ENCODE results near the gene THAP5. TPM values are rescaled to one million over a fixed set of nuclear protein-coding genes. Genes with fewer than 3 reads are reported as not detected.

Gene THAP5
- total RNA-seq, 1 experiment from 2014 or later: 19.5 TPM

DNA sequence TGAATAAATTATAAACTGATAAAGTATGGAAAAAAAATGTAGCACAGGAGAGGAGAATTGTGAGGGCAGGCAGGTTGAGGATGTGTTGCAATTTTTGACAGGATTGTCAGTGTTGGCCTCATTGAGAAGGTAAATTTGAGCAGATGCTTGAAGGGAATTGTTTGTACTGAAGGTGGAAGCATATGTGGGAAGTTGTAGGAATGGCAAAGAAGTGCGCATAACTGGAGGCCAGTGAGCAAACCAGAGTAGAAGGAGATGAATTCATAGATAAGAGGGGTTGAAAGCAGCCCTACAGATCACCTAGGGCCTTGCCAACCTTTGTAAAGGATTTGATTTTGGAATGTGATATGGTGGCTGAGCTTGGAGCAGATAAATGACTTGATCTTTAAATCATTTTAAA lies 6.6 kb upstream of the THAP5 start:
- Mint-ChIP-seq H3K36me3 (peaks cover 42% of the 10 kb centered on the region), H3K4me3 (no peak overlapping the region)
- CTCF ChIA-PET: no interaction called here

DNA sequence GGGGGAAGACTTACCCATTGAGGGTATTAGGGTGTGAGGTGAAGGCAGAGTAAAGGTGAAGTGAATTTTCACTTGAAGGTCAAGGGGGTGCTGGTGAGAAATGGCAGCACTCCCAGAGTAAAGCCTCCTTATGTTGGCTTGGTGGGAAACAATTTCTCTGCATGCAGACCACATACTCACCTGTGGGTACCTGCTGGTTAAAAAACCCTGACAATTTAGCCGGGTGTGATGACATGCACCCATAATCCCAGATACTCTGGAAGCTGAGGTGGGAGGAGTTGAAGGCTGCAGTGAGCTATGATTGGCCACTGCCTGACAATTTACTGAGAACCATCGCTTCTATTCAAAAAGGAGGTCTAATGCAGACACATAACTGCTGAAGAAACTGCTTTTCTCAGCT lies 5.7 kb upstream of the THAP5 start:
- Mint-ChIP-seq H3K27me3 (ENCODE audit: low read depth) (no peaks in the 10 kb centered on the region), H3K27ac (no peak overlapping the region; the same call in 1 of the 2 replicates), H3K9me3 (peaks cover 10% of the 10 kb centered on the region), H3K4me3 (no peak overlapping the region), H3K4me1 (peaks cover 9% of the 10 kb centered on the region), H3K36me3 (peaks cover 34% of the 10 kb centered on the region)
- peak; percentile 44 for ATAC-seq
- ChIA-PET POLR2A (no interaction called here), CTCF (interaction anchor here (0.9 kb wide), 1 partner anchor 48 kb away, joined by 3 read pairs; no protein-coding TSS in a partner anchor)
- DNase-seq (ENCODE audit: low spot score): no peak
- TF ChIP-seq NR1H2 (CRISPR knock-in tag; IDR thresholded peaks at IDR 0.05): no peak
- TF ChIP-seq, protein P1, sequence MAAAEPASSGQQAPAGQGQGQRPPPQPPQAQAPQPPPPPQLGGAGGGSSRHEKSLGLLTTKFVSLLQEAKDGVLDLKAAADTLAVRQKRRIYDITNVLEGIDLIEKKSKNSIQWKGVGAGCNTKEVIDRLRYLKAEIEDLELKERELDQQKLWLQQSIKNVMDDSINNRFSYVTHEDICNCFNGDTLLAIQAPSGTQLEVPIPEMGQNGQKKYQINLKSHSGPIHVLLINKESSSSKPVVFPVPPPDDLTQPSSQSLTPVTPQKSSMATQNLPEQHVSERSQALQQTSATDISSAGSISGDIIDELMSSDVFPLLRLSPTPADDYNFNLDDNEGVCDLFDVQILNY (CRISPR knock-in tag; IDR thresholded peaks at IDR 0.05): no peak
- TF ChIP-seq, protein P2, sequence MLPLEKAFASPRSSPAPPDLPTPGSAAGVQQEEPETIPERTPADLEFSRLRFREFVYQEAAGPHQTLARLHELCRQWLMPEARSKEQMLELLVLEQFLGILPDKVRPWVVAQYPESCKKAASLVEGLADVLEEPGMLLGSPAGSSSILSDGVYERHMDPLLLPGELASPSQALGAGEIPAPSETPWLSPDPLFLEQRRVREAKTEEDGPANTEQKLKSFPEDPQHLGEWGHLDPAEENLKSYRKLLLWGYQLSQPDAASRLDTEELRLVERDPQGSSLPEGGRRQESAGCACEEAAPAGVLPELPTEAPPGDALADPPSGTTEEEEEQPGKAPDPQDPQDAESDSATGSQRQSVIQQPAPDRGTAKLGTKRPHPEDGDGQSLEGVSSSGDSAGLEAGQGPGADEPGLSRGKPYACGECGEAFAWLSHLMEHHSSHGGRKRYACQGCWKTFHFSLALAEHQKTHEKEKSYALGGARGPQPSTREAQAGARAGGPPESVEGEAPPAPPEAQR (CRISPR knock-in tag; IDR thresholded peaks at IDR 0.05): no peak
- TF ChIP-seq, protein P3, sequence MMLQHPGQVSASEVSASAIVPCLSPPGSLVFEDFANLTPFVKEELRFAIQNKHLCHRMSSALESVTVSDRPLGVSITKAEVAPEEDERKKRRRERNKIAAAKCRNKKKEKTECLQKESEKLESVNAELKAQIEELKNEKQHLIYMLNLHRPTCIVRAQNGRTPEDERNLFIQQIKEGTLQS (CRISPR knock-in tag; conservative IDR thresholded peaks at IDR 0.05): no peak
- TF ChIP-seq, protein P4, sequence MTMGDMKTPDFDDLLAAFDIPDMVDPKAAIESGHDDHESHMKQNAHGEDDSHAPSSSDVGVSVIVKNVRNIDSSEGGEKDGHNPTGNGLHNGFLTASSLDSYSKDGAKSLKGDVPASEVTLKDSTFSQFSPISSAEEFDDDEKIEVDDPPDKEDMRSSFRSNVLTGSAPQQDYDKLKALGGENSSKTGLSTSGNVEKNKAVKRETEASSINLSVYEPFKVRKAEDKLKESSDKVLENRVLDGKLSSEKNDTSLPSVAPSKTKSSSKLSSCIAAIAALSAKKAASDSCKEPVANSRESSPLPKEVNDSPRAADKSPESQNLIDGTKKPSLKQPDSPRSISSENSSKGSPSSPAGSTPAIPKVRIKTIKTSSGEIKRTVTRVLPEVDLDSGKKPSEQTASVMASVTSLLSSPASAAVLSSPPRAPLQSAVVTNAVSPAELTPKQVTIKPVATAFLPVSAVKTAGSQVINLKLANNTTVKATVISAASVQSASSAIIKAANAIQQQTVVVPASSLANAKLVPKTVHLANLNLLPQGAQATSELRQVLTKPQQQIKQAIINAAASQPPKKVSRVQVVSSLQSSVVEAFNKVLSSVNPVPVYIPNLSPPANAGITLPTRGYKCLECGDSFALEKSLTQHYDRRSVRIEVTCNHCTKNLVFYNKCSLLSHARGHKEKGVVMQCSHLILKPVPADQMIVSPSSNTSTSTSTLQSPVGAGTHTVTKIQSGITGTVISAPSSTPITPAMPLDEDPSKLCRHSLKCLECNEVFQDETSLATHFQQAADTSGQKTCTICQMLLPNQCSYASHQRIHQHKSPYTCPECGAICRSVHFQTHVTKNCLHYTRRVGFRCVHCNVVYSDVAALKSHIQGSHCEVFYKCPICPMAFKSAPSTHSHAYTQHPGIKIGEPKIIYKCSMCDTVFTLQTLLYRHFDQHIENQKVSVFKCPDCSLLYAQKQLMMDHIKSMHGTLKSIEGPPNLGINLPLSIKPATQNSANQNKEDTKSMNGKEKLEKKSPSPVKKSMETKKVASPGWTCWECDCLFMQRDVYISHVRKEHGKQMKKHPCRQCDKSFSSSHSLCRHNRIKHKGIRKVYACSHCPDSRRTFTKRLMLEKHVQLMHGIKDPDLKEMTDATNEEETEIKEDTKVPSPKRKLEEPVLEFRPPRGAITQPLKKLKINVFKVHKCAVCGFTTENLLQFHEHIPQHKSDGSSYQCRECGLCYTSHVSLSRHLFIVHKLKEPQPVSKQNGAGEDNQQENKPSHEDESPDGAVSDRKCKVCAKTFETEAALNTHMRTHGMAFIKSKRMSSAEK (CRISPR knock-in tag; IDR thresholded peaks at IDR 0.05; ENCODE audit: borderline replicate concordance): no peak

More for the DNA sequence above, 6.6 kb upstream of the THAP5 start:
- H3K4me1 Mint-ChIP-seq: peaks cover 10% of the 10 kb centered on the region
- H3K27me3 Mint-ChIP-seq (ENCODE audit: low read depth): no peaks in the 10 kb centered on the region
- peaks cover 12% of the 10 kb centered on the region for H3K9me3 Mint-ChIP-seq
- ATAC-seq (no peak), DNase-seq (ENCODE audit: low spot score) (no peak)
- no peak overlapping the region for H3K27ac Mint-ChIP-seq
- no peak for TF ChIP-seq GTF2I (CRISPR knock-in tag; conservative IDR thresholded peaks at IDR 0.05)
- TF ChIP-seq, protein P5, sequence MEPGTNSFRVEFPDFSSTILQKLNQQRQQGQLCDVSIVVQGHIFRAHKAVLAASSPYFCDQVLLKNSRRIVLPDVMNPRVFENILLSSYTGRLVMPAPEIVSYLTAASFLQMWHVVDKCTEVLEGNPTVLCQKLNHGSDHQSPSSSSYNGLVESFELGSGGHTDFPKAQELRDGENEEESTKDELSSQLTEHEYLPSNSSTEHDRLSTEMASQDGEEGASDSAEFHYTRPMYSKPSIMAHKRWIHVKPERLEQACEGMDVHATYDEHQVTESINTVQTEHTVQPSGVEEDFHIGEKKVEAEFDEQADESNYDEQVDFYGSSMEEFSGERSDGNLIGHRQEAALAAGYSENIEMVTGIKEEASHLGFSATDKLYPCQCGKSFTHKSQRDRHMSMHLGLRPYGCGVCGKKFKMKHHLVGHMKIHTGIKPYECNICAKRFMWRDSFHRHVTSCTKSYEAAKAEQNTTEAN (CRISPR knock-in tag; IDR thresholded peaks at IDR 0.05): no peak
- no peak for TF ChIP-seq ZNF138 (CRISPR knock-in tag; conservative IDR thresholded peaks at IDR 0.05)
- TF ChIP-seq, protein P3 (CRISPR knock-in tag; conservative IDR thresholded peaks at IDR 0.05): no peak
- no peak for TF ChIP-seq ESRRA (CRISPR knock-in tag; IDR thresholded peaks at IDR 0.05; ENCODE audit: borderline replicate concordance)
- no peak for TF ChIP-seq TCF7 (CRISPR knock-in tag; IDR thresholded peaks at IDR 0.05; ENCODE audit: low read depth)
- TF ChIP-seq, protein P6, sequence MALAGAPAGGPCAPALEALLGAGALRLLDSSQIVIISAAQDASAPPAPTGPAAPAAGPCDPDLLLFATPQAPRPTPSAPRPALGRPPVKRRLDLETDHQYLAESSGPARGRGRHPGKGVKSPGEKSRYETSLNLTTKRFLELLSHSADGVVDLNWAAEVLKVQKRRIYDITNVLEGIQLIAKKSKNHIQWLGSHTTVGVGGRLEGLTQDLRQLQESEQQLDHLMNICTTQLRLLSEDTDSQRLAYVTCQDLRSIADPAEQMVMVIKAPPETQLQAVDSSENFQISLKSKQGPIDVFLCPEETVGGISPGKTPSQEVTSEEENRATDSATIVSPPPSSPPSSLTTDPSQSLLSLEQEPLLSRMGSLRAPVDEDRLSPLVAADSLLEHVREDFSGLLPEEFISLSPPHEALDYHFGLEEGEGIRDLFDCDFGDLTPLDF (CRISPR knock-in tag; IDR thresholded peaks at IDR 0.05): no peak
- TF ChIP-seq, protein P7, sequence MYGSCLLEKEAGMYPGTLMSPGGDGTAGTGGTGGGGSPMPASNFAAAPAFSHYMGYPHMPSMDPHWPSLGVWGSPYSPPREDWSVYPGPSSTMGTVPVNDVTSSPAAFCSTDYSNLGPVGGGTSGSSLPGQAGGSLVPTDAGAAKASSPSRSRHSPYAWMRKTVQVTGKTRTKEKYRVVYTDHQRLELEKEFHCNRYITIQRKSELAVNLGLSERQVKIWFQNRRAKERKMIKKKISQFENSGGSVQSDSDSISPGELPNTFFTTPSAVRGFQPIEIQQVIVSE (CRISPR knock-in tag; IDR thresholded peaks at IDR 0.05; ENCODE audit: borderline replicate concordance): no peak
- no peak for TF ChIP-seq ZBTB21 (CRISPR knock-in tag; IDR thresholded peaks at IDR 0.05; ENCODE audit: borderline replicate concordance)
- TF ChIP-seq, protein P8, sequence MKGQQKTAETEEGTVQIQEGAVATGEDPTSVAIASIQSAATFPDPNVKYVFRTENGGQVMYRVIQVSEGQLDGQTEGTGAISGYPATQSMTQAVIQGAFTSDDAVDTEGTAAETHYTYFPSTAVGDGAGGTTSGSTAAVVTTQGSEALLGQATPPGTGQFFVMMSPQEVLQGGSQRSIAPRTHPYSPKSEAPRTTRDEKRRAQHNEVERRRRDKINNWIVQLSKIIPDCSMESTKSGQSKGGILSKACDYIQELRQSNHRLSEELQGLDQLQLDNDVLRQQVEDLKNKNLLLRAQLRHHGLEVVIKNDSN (CRISPR knock-in tag; IDR thresholded peaks at IDR 0.05): no peak
- no peak for TF ChIP-seq RELA (CRISPR knock-in tag; IDR thresholded peaks at IDR 0.05; ENCODE audit: borderline replicate concordance)
- TF ChIP-seq, protein P9, sequence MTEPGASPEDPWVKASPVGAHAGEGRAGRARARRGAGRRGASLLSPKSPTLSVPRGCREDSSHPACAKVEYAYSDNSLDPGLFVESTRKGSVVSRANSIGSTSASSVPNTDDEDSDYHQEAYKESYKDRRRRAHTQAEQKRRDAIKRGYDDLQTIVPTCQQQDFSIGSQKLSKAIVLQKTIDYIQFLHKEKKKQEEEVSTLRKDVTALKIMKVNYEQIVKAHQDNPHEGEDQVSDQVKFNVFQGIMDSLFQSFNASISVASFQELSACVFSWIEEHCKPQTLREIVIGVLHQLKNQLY (CRISPR knock-in tag; IDR thresholded peaks at IDR 0.05): no peak
- TF ChIP-seq, protein P2 (CRISPR knock-in tag; IDR thresholded peaks at IDR 0.05): no peak
- TF ChIP-seq JUN (CRISPR knock-in tag; IDR thresholded peaks at IDR 0.05): no peak
- TF ChIP-seq PRRX2 (CRISPR knock-in tag; IDR thresholded peaks at IDR 0.05): no peak
- TF ChIP-seq SMAD4 (CRISPR knock-in tag; IDR thresholded peaks at IDR 0.05): no peak
- TF ChIP-seq, protein P10, sequence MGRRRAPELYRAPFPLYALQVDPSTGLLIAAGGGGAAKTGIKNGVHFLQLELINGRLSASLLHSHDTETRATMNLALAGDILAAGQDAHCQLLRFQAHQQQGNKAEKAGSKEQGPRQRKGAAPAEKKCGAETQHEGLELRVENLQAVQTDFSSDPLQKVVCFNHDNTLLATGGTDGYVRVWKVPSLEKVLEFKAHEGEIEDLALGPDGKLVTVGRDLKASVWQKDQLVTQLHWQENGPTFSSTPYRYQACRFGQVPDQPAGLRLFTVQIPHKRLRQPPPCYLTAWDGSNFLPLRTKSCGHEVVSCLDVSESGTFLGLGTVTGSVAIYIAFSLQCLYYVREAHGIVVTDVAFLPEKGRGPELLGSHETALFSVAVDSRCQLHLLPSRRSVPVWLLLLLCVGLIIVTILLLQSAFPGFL (CRISPR knock-in tag; IDR thresholded peaks at IDR 0.05; ENCODE audit: borderline replicate concordance): no peak
- POLR2A ChIA-PET: no interaction called here
